OCI-LY3 (cell line): ENCODE measurements around the gene P2RY6.

ENCODE experiments used
- CTCF ChIP-seq: fragments of 200-600, 300-600 bp; sonication (generic); IDR thresholded peaks from 2 replicates; pipeline ENCODE4 v1.5.1; 2014; ENCODE audit warnings: antibody characterized with exemption, low read length, low read depth
- EZH2phosphoT487 ChIP-seq: fragments of 200-600 bp; shearing (Covaris generic); IDR thresholded peaks from 2 replicates; pipeline ENCODE4 v1.6.1; 2018; ENCODE audit warnings: antibody characterized with exemption, mixed run types, low read depth

DNA sequence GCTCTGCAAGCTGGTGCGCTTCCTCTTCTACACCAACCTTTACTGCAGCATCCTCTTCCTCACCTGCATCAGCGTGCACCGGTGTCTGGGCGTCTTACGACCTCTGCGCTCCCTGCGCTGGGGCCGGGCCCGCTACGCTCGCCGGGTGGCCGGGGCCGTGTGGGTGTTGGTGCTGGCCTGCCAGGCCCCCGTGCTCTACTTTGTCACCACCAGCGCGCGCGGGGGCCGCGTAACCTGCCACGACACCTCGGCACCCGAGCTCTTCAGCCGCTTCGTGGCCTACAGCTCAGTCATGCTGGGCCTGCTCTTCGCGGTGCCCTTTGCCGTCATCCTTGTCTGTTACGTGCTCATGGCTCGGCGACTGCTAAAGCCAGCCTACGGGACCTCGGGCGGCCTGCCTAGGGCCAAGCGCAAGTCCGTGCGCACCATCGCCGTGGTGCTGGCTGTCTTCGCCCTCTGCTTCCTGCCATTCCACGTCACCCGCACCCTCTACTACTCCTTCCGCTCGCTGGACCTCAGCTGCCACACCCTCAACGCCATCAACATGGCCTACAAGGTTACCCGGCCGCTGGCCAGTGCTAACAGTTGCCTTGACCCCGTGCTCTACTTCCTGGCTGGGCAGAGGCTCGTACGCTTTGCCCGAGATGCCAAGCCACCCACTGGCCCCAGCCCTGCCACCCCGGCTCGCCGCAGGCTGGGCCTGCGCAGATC is 37.5 kb upstream of the P2RY6 start:
- TF ChIP-seq CTCF = no peak
- no peak for TF ChIP-seq EZH2phosphoT487
